OCI-LY1 (cell line): ENCODE results near the gene RNF115.
A peak's percentile ranks its signal among the peaks of the same experiment; 100 is the strongest.

Experiments used
- CTCF ChIP-seq: fragments of 200-600 bp; sonication (generic), shearing (Covaris generic); IDR thresholded peaks from 2 replicates; pipeline ENCODE4 v1.5.1; 2017; ENCODE audit warnings: mild to moderate bottlenecking, antibody characterized with exemption, low read length, moderate library complexity, mixed read lengths
- EZH2 ChIP-seq: fragments of 200-600 bp; sonication (generic), shearing (Covaris generic); IDR thresholded peaks from 2 replicates; pipeline ENCODE4 v1.8.0; 2017; ENCODE audit warnings: borderline replicate concordance, mixed run types, mild to moderate bottlenecking, antibody characterized with exemption, low read length, moderate library complexity, mixed read lengths

DNA sequence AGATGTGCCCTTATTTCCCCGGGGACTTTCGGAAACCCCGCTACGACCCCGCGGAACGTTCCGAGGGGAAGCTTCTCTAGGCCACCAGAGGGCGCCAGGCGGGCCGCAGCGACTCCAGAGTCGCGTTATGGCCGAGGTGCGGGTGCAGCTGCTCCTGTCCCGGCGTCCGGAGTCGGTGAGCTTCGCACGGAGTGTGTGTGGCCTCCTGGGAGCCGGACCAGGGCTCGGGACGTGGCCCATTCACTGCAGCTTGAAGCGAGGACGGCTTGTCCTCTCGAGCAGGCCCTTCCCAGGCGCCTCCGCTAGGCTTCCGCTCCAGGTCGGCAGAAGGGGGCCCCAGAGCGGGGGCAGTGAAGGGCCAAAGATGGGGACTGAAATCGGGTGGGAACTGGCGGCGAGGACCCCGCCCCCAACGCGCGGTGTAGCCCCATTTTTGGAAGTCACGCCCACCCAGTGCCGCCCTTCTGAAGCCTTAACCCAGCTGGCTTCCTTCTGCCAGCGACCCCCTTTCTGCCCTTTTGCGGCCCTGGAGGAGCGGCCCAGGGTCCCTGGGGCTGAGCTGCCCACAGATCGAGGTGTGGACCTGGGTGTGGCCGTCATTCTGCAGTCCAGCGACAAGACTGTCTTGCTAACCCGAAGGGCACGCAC lies 21.7 kb upstream of the RNF115 start, which contains the start of gene NUDT17:
- peak; percentile 95 for TF ChIP-seq CTCF
- TF ChIP-seq EZH2: no peak
